OCI-M2 (cell line): ENCODE measurements around the gene DLG2.
"Not testable (repeated sequence)": the region's sequence is repeated elsewhere in the genome, so short reads cannot be mapped to it uniquely, and the experiment has no call there.

Source experiments
- DNase-seq: peaks from one replicate; lab custom pipeline; 2025; ENCODE audit not compliant: unreplicated experiment; lab: John Stamatoyannopoulos, UW

The DLG2 gene

GRCh38 chr11:83625336-83625735 is 2001.8 kb downstream of the DLG2 start:
- DNase-seq = no peak

- no peak for DNase-seq
Observed at GRCh38 chr11:83617671-83618070, 2009.5 kb downstream of the DLG2 start.

- DNase-seq = no peak
Observed at GRCh38 chr11:83613767-83614121, 2013.4 kb downstream of the DLG2 start.

DNA sequence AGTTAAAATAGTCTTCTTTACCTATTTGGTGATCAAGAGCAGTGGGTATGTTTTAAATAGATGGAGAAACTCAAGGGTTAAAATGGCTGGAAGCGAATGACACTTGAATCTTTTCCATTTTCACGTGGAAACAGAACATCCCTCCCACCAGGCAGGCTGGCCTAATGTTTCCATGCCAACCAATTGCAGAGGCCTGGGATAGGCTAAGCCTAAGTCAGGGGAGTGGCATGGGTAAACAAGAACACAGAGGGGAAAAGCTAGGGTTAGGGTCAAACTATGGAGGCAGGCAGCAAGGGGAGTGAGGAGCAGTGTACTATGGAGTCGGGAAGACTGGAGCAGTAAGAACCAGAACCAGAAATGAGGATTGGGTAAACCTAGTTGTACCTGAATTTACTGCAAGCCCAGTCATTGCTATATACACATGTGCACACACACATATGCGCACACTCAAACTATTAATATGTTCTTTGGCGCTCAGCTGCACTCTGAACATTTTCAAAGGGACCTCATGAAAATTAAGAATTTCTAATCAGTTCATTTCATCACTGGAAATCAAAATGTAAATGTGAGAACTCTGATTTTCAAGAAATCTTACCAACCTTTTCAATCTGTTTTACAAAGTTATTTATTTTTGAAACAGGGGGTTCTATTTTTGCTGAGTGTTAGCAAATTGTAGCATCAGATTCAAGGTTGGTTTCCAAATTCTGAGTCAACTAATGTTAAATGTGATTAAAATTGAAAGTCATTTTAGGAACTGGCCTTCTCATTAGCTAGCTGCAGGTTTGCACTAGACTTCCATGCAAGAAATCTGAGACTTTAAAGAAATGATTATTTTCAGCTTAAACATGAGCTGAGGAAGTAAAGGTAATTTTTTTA is 2014.0 kb downstream of the DLG2 start:
- no peak for DNase-seq

- no peak for DNase-seq
Observed at GRCh38 chr11:83611600-83611999, 2015.5 kb downstream of the DLG2 start.

DNA sequence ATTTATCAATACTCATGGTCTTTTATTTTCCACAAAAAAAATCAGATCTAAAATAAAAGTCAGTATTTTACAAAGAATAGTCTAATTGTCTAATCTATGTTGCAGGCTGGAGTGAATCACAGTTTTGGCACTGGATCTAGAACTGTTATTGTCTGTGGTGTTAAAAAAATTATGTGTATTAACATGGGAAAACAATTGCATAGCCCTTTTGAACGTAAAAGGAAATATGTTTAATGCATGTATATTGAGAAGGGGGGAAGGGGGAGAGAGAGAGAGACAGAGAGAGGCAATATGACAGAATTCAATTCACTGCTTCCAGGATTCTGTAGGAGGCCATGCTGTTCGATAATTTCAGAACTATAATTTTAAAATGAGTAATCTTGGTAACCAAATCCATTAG is 2016.1 kb downstream of the DLG2 start:
- DNase-seq = no peak

DNA sequence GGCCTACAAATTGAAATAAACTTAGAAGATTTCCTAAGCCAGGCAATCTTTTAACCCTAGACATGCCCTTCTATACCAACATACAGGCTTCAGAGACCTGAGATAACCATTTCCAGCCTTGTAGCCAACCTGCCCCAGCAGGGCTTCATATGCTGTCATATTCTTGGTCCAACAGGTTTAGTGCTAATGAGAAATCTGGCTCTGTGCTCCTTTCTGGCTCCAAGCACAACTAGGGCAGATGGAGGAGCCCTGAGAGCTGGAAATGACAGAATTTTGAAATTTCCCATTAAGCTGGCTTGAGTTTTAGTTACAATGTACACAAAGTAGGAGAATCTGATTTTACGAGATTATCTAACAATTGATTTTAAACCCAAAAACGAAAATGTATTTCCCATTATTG is 2018.0 kb downstream of the DLG2 start:
- no peak for DNase-seq

GRCh38 chr11:83608571-83608970 is 2018.6 kb downstream of the DLG2 start:
- no peak for DNase-seq

DNA sequence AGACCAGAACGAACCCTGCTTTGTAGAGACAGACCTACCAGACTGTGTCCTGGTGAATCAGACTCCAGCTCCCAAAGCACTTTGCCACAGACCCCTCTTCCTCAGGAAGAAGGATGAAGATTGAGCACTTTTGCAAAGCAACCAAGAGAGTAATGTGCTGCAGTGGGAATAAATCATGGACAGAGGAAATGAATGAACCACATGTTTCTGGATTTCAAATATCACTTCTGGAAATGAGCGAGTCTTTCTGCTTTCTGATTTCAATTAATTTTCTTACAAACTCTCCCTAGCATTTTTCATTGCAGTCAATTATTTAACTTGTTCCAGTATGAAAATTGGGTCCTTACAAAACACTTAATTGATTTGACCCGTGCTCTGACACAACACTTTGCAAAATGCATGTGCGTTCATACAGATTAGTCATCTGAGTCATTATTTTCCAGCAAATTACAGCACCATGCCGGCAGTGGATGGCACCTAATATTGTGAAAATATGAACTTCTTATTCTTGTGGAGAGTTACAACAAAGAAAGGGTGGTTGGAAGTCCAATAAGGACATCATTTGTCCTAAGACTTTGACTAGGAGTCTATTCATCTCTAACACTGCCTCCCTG is 2025.1 kb downstream of the DLG2 start:
- no peak for DNase-seq

- DNase-seq = no peak
Observed at GRCh38 chr11:83601201-83601913, 2025.8 kb downstream of the DLG2 start.

DNA sequence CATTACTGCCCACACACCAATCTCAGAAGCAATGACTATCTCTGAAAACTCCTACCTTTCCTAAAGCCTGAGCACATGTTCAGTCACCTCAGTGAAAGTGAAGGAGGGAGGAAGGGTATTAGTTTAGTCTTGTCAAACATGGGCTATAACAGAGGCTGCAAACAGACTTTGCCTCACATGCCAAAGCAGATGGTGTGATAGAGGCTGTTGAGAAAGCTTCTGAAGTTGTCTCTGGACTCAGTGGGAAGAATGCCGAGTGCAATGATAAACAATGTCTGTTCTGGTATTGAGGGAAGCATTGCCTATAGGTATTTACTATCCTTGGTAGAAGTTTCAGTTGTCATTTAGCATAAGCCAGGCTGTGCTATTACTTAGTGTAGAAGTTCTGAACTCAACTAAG is 2026.5 kb downstream of the DLG2 start:
- no peak for DNase-seq

GRCh38 chr11:83599066-83599465 is 2028.1 kb downstream of the DLG2 start:
- DNase-seq = no peak

GRCh38 chr11:83587797-83588196 is 2039.3 kb downstream of the DLG2 start:
- not testable (repeated sequence) for DNase-seq

- no peak for DNase-seq
Observed at GRCh38 chr11:83583757-83584366, 2043.3 kb downstream of the DLG2 start.

DNA sequence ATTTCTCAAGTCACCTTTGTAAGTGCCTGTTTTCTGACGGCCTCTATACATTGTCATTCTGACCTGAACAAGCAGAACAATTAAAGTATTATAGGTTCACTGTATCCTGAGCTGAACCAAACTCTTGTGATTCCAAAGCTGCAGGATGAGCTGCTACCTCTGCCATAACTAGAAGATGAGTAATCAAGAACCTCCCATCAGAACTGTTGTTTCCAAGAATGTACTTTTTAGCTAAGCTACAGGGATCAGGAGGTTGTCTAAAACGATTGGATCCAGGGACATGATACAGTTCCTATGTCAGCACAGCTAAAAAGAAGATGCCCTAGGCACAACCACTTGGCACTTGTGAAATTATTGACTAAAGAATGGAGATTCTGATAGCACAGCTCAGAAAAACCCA is 2052.6 kb downstream of the DLG2 start:
- DNase-seq = no peak

- DNase-seq = no peak
Observed at GRCh38 chr11:83572581-83573496, 2054.3 kb downstream of the DLG2 start.

DNA sequence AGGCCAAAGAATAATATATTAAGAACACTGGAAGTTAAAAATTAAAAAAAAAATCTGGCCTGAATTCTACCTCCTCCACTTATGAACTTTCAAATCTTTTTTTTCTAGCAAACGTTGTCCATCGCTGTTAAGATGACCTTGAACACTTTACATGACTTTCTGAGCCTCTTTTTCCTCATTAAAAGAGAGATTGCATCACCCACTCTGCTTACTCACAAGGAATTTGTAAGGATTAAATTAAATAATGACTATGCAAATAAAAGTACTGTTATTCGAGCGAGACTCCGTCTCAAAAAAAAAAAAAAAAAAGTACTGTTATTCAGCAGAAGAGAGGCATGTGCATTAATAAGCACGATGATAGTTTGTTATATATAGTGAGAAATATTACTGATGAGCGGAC is 2055.8 kb downstream of the DLG2 start:
- no peak for DNase-seq

GRCh38 chr11:83569134-83569805 is 2057.9 kb downstream of the DLG2 start:
- no peak for DNase-seq

DNA sequence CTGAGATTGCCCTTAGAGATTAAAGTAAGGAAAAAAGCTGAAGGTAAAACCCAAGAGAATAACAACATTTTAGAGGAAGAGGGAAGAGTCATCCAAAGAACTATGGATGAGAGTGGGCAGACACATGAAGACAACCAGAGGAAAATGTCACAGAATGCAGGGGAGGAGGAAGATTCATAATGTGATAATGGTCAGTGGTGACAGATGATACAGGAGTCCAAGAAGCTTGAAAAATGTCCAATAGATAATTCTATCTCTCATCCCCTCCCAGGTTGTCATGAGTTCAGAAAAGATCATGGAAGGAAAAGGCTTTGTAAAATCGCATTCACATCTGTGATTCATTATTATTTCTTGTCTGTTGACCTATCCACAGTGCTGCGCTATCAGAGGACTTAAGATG is 2058.6 kb downstream of the DLG2 start:
- no peak for DNase-seq

GRCh38 chr11:83566950-83567349 is 2060.2 kb downstream of the DLG2 start:
- no peak for DNase-seq
